ENCODE measurements around the gene SETDB2.

Gene SETDB2

GRCh38 chr13:49448753-49449152, 4.7 kb downstream of the SETDB2 start:
- Histone ChIP-seq H3K9me3 (ENCODE audit: insufficient read depth, low read depth, low read length) (no peaks in the 10 kb centered on the region), H3K4me1 (ENCODE audit: insufficient read depth, low read length, poor library complexity, severe bottlenecking) (peaks cover 46% of the 10 kb centered on the region), H4K20me1 (ENCODE audit: insufficient read depth, low read length, poor library complexity, severe bottlenecking) (no peaks in the 10 kb centered on the region), H3K27me3 (ENCODE audit: insufficient read depth, low read length, poor library complexity, severe bottlenecking) (no peaks in the 10 kb centered on the region), H3K9me2 (replicated peaks; ENCODE audit: low read depth, low read length) (no peaks in the 10 kb centered on the region), H2AFZ (ENCODE audit: low read length) (no peak overlapping the region), H3F3A (ENCODE audit: low read depth) (peaks cover 7% of the 10 kb centered on the region; the same call in 1 of the 2 replicates), H3K9ac (ENCODE audit: low read depth, low read length, poor library complexity, severe bottlenecking) (peak overlapping the region; percentile 39), H3K79me2 (ENCODE audit: insufficient read depth, low read length) (peaks cover 57% of the 10 kb centered on the region), H3K4me2 (ENCODE audit: low read depth, low read length, poor library complexity, severe bottlenecking) (peak overlapping the region; percentile 87), H3K4me3 (ENCODE audit: low read length, poor library complexity, severe bottlenecking) (peak overlapping the region; percentile 88), H3K36me3 (ENCODE audit: insufficient read depth, low read length) (no peaks in the 10 kb centered on the region; the same call in 1 of the 2 replicates)
- TF ChIP-seq EZH2phosphoT487 (IDR thresholded peaks at IDR 0.05; ENCODE audit: borderline replicate concordance) (no peak), CTCF (conservative IDR thresholded peaks at IDR 0.05; ENCODE audit: low read length) (no peak)

- H2AFZ ChIP-seq (ENCODE audit: low read length), result no peak overlapping the region
- H3K9me2 ChIP-seq (replicated peaks; ENCODE audit: low read depth, low read length), result no peaks in the 10 kb centered on the region
- H4K20me1 ChIP-seq (ENCODE audit: insufficient read depth, low read length, poor library complexity, severe bottlenecking), result no peaks in the 10 kb centered on the region
- peaks cover 53% of the 10 kb centered on the region for H3K4me1 ChIP-seq (ENCODE audit: insufficient read depth, low read length, poor library complexity, severe bottlenecking)
- H3K36me3 ChIP-seq (ENCODE audit: insufficient read depth, low read length), result no peaks in the 10 kb centered on the region; the same call in 1 of the 2 replicates
- H3K4me2 ChIP-seq (ENCODE audit: low read depth, low read length, poor library complexity, severe bottlenecking), result peak overlapping the region; percentile 48
- H3K9ac ChIP-seq (ENCODE audit: low read depth, low read length, poor library complexity, severe bottlenecking), result peak overlapping the region; percentile 17
- peaks cover 52% of the 10 kb centered on the region for H3K79me2 ChIP-seq (ENCODE audit: insufficient read depth, low read length)
- H3K9me3 ChIP-seq (ENCODE audit: insufficient read depth, low read depth, low read length), result no peaks in the 10 kb centered on the region
- H3F3A ChIP-seq (ENCODE audit: low read depth), result no peaks in the 10 kb centered on the region
- H3K27me3 ChIP-seq (ENCODE audit: insufficient read depth, low read length, poor library complexity, severe bottlenecking), result no peaks in the 10 kb centered on the region
- H3K4me3 ChIP-seq (ENCODE audit: low read length, poor library complexity, severe bottlenecking), result peak overlapping the region; percentile 16
- TF ChIP-seq CTCF (conservative IDR thresholded peaks at IDR 0.05; ENCODE audit: low read length), result no peak
Observed at GRCh38 chr13:49450105-49450819, 6.2 kb downstream of the SETDB2 start.

- H3K4me2 ChIP-seq (ENCODE audit: low read depth, low read length, poor library complexity, severe bottlenecking), result no peak overlapping the region
- H3K4me3 ChIP-seq (ENCODE audit: low read length, poor library complexity, severe bottlenecking), result no peak overlapping the region
- H3F3A ChIP-seq (ENCODE audit: low read depth), result no peaks in the 10 kb centered on the region
- H3K36me3 ChIP-seq (ENCODE audit: insufficient read depth, low read length), result no peaks in the 10 kb centered on the region; the same call in 1 of the 2 replicates
- no peaks in the 10 kb centered on the region for H3K9me2 ChIP-seq (replicated peaks; ENCODE audit: low read depth, low read length)
- no peak overlapping the region for H3K9ac ChIP-seq (ENCODE audit: low read depth, low read length, poor library complexity, severe bottlenecking)
- H4K20me1 ChIP-seq (ENCODE audit: insufficient read depth, low read length, poor library complexity, severe bottlenecking), result no peaks in the 10 kb centered on the region
- TF ChIP-seq EZH2phosphoT487 (IDR thresholded peaks at IDR 0.05; ENCODE audit: borderline replicate concordance), result no peak
- no peak for TF ChIP-seq CTCF (conservative IDR thresholded peaks at IDR 0.05; ENCODE audit: low read length)
- no peaks in the 10 kb centered on the region for H3K9me3 ChIP-seq (ENCODE audit: insufficient read depth, low read depth, low read length)
- no peak overlapping the region for H2AFZ ChIP-seq (ENCODE audit: low read length)
- peaks cover 25% of the 10 kb centered on the region for H3K79me2 ChIP-seq (ENCODE audit: insufficient read depth, low read length)
- H3K4me1 ChIP-seq (ENCODE audit: insufficient read depth, low read length, poor library complexity, severe bottlenecking), result peaks cover 33% of the 10 kb centered on the region
- H3K27me3 ChIP-seq (ENCODE audit: insufficient read depth, low read length, poor library complexity, severe bottlenecking), result no peaks in the 10 kb centered on the region
Observed at GRCh38 chr13:49452725-49453457, 8.8 kb downstream of the SETDB2 start.
